HG02623 (cell line): ENCODE results near the gene PRKN.

Source experiments
- ATAC-seq: cut with Tn5 transposase; IDR thresholded peaks from one replicate; pipeline ENCODE4 v1.9.1; 2021; ENCODE audit warnings: moderate library complexity; ENCODE audit not compliant: unreplicated experiment

PRKN gene

DNA sequence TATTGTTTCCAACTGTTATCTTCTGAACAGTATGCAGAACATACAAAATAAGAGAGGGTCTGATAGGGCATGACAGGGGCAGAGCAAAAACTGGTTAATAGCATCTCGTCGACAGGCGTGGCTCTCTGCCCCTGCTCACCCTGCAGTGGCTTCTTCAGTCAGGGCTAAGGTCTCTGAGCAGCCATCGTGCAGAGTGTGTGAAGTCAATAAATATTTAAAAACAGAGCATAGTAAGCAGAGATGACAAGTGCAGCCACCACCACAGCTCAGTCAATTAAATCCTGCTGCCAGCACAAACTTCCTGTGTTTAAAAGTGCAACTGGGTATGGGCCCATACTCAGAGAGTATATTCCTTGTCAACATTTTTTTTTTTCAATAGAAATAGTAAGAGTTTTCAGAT is 1080.3 kb downstream of the PRKN start:
- ATAC-seq, result no peak

DNA sequence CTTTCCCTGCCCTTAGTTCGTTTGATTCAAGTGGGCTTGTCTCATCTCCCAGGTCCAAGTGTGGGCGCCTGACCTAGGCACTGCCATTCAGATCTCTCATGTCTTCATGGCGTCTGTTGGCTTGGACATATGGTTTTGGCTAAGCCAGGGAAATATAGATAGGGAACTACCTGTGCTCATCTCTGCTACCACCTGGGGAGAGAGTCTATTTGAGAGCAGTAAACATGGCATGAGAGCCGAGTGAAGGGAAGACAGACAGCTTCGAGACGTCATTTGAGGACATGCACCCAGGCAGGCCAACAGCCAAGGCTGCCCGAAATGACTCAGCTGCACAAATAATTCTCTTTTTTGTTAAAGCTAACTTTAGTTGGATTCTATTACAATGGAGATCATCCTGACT is 1083.0 kb downstream of the PRKN start:
- ATAC-seq, result no peak

DNA sequence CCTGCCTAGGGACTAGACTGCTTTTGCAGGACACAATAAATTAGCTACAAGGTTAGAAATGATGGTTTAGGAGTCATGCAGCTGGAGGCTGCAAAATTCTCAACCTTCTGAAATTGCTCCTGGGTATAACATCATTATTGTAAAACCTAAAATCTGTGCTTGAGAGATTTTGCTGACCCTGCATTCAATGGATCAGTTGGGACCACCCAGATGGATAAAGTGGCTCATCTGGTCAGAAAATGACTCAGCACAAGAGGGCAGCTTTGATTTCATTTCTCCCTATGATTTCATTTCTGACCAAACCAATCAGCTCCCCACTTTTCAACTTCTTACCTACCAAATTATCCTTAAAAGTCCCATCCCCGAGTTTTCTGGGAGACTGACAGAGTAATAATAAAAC is 1086.4 kb downstream of the PRKN start:
- no peak for ATAC-seq

DNA sequence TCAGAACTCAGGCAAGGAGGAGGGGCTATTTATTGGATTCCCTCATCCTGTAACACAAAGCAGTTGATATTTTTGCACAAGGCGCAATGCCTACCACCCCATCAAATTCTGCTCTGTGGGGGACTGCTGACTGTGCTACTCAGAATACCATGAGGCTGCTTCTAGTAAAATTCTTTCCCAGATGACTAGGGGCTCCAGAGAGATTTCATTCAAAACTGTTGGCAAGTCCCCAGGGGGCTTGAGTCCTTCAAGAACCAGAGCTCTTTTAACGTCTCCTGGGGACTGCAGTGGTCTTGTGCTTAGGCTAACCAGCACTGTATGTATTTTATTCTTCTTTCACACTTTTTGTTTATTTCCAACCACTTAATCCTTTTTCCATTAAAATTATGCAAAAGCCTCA is 1087.8 kb downstream of the PRKN start:
- ATAC-seq, result no peak

DNA sequence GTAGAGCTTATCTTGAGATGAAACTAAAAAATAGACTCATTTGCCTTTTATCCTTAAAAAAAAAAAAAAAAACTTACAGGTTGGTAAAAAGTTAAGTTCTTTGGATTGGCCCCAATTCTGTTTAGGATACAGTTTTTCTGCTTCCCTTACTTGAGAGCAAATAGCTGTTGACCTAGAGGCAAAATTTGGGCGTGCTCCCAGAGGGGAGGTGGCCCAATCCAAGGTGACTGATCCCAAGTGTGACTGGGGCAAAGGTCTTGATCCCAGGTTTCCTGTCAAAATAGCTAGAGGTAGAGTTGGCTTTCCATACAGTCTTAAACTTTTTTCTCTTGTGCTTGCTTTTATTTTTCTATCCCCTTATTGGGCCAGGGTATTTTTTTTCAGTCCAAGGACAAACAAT is 1089.9 kb downstream of the PRKN start:
- ATAC-seq, result no peak

DNA sequence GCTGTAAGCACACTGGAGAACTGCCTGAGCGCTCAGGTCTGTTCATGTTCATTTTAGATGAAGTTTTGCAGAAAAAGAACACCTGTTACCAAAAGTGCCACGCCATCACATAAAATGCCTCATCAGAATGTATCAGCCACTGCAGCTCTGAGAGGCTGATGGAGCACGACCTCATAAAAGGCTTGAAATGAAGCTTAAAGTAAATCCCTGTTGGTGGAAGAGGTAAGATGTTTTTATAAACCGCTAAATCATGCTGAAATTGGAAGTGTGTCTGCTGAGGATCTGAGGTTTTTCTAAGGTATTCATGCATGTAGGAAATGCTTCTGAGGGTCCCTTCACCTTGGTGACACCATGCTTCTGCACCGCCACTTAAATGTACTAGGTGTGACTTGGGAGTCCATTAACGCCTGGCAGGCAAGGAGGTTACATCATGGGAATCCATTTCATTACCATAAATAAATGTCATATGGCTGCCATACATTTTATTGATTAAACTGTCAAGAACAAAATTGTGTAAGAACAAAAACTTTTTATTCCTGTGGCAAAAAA is 1090.6 kb downstream of the PRKN start:
- ATAC-seq, result no peak

DNA sequence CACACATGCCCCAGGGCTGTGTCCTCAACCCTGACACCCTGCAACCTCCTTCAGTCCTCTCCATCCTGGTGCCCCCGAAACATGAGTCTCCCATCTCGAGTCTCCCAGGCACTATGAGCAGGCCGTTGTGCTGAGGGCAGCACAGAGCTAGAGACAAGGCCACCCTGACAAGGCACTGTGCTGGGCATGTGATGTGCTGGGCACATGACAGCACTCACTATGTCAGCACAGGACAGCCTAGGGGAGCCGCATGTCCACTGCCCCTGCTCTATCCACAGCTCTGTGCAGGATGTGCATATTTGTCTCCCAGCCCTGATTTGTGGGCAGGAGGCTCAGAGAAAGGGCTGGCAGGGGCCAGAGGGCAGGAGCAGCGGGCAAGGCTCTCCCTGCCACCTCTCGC is 1091.6 kb downstream of the PRKN start:
- ATAC-seq, result no peak

DNA sequence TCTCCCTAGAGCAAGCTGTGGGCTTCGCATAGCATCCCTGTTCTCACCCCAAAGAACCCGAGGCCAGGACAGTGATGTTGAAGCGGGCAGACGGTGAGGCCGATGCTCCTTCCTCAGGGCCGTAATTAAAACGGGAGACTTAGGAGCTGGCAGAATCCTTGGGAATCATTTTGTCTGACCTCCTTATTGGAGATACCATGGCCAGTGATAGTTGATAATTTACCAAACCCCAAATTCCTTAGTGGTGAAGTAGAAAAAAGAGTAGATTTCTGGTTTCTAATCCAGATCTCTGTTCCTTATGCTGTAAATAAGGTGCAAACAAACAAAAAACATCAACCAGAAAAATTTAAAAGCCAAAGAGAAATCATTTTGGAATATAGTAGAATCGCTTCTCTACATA is 1092.7 kb downstream of the PRKN start:
- no peak for ATAC-seq

DNA sequence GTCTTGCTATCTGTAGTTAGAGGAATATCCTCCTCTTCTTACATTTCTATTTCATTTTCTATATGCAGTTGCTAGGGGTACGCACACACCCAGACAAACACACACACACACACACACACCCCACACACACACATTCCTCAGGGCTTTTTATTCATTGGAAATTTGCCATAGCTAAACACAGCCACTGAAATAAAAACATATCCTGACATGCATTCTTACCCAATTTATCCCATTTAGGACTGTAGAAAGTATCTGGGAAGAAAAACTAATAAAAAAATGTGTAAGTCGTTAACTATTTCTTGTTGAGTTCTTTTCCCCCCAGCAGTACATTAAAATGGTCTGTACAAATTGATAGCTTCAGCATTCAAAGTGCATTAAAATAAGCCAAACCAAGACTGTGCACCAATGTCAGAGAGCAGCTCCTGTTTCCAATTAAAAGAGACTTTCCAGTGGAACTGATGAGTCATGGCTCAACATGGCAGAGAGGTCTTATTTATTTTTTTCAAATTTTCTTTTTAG is 1095.8 kb downstream of the PRKN start:
- no peak for ATAC-seq

DNA sequence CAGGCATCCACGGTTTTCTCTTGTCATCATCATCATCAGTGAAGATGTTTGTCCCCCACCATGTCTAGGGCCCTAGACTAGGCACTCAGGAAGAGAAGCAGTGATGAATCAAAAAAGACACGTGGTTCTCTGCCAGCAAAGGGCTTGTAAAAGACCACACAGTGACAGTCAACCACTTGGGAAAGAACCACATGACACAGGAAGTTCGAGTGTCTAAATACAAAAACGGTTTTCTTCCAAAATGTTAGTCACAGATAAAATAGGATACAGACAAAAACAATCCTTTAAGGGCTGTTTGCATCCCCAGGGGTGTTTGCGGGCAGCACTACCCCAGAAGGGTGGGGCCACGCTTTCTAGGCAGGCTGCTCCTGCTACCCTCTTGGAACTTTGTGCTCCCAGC is 1096.9 kb downstream of the PRKN start:
- no peak for ATAC-seq

DNA sequence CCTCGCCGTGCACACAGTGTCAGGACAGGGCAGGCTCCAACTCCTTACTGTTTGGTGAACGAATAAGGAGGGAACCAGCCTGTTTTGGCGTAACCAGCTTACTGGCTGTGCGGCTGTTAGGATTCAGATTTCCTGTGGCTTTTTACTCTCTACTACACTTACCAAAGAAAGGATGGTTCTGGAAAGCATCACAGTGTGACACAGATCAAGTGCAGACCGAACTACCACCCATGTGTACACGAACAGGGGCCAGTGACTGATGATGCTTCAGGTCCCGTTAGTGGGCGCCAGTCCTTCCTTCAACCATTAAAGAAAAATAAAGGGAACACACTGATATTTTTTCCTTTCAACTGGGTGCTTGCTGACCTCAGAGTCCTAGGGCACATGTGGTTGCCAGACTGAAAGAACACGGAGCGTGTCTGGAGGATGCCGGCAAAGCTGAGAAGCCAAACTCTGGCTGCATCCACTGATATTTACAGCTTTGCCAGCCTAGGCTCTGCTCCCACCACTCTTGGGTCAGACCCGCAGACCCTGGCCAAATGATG is 1101.4 kb downstream of the PRKN start:
- no peak for ATAC-seq

DNA sequence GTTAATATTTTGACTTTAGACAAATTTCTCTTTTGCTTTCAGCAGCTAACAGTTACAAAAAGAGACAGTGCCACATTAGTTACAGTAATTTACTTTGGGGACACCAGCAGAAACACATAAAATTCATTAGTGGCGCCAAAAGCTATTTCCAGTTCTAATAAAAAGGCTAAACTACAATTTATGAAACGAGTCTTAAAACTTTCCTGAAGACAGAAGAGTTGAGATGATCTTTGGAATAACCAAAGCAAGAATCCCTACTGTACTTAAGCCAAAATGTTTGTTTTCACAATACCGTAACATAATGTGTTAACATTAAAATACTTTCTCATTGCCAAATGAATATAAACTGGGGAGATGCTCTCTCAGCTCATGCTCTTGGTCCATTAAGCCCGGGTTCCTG is 1103.5 kb downstream of the PRKN start:
- ATAC-seq, result no peak

DNA sequence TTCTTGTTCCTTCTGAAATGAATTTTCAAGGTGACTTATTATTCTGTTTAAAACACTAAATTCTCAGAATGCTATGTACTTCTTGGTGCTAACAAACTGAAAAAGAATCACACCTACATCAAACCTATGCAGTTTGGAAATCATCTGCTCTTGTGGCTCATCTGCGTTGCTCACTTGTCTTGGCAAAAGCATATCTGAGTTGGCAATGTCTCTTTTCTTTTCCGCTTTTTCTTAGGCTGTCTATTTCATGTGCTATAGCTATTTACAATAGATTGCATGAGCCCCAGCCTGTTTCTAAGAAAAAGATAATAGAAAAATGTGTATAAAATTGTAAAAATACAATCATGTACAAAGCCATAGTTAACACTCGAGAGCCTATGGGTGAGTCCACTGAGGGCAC is 1104.8 kb downstream of the PRKN start:
- no peak for ATAC-seq

DNA sequence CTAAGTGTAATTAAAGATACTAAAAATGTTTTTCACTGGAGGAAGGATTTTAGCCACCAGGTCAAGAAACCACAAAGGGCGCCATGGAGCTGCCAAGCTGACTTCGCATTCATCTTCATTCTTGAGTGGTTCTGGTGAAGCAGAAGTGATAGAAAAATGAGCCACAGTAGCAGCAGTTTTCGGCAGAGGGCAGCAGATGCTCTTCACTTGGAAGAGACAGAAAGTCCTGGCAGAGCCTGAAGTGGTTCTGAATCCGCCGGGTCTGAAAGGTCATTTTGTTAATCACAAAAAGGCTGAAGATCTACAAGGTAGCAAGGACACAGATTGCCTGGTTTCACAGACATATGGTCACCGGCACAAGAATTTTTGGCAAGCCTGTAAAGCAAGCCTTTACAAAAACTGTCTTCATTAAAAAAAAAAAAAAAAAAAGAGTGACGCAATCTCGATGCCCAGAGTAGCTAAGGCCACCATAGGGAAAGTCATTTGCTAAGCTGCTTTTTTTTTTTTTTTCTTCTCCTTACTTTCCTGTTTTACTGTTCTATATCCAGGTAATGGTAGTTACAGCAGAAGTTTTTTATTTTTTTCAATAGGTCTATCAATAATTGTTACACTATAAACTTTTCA is 1108.6 kb downstream of the PRKN start:
- no peak for ATAC-seq

DNA sequence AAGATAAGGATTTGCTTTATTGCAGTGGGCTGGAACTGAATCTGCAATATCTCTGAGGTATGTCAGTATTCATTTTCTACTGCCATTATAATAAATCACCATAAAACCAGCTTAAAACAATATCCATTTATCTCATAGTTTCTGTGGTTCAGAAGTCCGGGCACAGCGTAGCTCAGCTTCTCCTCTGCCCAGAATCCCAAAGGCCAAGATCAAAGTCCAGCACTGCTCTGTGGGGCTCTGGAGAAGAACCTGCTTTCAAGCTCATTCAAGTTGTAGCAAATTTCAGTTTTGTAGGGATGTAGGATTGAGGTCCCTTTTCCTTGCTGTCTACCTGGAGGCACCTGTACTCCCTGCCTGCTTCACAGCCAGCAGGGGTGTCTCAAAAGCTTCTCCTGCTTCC is 1113.9 kb downstream of the PRKN start:
- no peak for ATAC-seq

DNA sequence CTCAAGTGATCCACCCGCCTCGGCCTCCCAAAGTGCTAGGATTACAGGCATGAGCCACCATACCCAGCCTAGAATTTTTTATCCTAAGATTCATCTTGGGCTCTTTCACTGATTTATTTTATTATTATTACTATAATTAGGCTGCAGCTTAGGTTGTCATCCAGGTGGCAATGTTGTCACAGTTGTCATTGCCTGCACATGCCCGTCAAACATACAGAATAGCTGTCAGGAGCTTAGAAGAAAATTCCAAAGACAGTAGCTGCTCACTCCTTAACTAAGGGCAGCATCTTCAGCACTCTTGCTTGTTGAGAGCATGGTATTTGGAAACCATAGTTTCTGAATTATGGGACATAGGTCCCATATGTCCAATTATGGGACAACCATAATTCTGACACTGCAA is 1118.8 kb downstream of the PRKN start:
- ATAC-seq, result no peak

DNA sequence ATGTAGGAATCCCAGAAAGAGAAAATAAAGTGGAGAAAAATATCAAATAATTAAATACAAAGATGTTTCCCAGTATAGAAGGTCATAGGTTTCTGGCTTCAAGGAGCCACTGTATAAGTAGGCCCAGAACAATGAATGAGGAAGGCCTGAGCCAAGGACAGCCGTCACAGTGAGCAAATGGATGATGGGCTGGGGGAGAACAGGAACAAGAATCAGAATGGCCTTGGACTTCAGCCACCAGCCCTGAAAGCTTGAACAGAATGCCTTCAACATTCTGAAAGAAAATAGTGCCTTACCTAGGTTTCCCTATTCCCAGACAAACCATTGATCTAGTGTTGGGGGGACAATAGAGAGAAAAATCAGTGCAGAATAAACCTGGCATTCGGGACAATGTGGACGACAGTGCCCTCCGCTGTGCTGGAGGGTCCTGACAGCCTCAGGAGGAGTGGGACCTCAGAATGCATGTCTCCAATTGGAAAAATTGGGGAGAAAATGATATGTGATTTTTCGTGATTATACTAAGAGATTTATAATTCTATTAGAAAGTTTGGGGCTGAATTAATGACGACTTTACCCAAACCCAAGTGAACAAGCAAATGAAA is 1119.8 kb downstream of the PRKN start:
- ATAC-seq, result no peak

DNA sequence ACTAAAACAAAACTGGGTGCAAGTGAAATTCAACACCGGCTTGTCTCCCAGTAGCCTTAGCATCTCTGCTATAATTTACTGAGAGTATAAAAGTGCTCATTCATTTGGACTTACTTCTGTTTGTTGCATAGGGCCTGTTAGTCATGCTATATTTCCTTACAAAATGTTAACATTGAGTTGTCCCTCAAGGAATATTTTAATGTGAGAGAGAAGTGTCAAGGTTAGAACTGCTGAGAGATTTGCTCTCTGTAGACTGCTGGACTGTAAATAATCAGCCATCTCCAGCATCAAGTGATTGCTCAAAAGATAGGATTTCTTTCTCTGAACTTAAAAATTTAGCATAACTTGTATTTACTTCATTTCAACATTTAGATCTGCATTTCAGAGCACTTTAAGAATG is 1125.2 kb downstream of the PRKN start:
- ATAC-seq, result no peak

DNA sequence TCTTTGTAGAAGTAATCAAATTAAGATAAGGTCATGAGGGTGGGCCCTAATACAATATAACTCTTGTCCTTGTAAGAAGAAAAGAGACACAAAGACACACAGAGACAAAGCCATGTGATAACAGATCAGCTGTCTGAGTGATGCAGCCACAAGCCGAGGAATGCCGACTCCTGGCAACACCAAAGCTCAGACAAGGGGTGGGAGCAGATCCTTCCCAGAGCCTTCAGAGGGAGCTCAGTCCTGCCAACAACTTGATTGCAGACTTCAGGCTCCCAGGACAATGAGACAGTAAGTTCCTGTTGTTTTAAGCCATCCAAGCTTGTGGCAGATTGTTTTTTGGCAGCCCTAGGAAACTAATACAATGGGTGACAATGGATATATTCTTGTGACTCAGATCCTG is 1128.7 kb downstream of the PRKN start:
- no peak for ATAC-seq

DNA sequence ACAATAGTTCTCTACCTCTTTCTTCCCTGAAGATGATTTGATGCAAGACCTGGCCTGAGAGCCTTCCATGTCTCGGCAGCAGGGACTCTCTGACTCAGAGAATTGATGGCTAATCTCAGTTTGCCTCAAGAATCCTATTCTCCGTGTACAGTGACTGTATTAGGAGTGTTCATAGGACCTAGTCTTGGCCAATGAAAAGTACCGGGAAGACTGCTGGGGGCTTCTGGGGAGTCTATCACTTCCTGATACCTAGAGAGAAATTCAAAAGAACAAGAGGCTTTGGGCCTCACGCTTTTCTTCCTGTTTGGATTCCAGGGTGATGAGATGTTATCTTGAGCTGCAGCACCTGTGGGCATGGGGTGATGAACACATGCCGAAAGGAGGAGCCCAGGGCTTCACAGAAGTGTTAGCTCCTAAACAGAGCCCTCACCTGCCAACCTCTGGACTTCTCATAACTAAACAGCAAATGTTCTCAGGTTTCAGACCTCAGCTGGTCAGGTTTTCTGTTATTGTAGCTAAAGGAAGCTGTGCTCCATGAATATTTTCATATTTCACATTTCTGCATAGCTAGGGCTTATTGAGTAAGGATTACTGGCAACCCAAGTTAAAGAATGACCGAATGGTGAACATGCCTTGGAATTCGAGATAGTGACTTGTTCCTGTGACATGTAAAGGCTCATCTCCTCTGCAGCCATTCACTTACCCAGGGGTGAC is 1130.6 kb downstream of the PRKN start:
- no peak for ATAC-seq

DNA sequence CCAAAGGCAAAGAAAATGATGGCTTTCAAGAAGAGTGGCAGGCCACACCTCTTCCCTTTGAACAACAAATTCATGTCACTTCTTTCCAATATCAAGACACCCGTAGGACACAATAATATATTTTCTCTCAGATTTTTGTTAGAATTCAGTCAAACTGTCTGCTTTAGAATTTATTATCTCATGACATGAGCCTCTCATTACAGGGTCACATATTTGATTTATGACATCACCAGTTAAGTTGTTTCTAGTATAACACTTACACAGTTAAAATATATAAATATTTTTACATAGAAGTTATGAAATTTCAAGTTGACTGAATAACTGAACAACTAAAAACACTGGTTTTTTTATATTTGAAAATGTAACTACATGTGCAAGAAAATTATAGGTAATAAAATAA is 1133.2 kb downstream of the PRKN start:
- no peak for ATAC-seq
